HCT116 (cell line): ENCODE measurements around the gene SLC7A5. TPM values are rescaled to one million over a fixed set of nuclear protein-coding genes. Genes with fewer than 3 reads are reported as not detected.
"Not testable (repeated sequence)": the region's sequence is repeated elsewhere in the genome, so short reads cannot be mapped to it uniquely, and the experiment has no call there.

Experiments
- ATAC-seq: fragments of 200-7000 bp; cut with Tn5 transposase; 2 replicates; pipeline ENCODE4 v1.9.1; 2020; ENCODE audit warnings: mild to moderate bottlenecking, moderate library complexity
- BruUV-seq: library from RNA; stranded (reverse); fragments of 400-500 nt; replicated peaks from 2 replicates; lab custom pipeline; 2021; lab: Mats Ljungman, UMichigan
- CTCF ChIA-PET: fragments of 300-600 bp; sonication (Branson Sonifier 250); formaldehyde crosslinking; loops from one replicate; lab custom pipeline; 2021; ENCODE audit warnings: antibody characterized with exemption; lab: Charles Lee
- POLR2A ChIA-PET: fragments of 300-600, 350-600 bp; sonication (Branson Sonifier 250); formaldehyde crosslinking; loops from one replicate; lab custom pipeline; 2021; ENCODE audit warnings: antibody characterized with exemption; lab: Charles Lee
- RAD21 ChIA-PET, 2 experiments: fragments of 300-600 bp; sonication (Branson Sonifier 250); formaldehyde crosslinking; loops; one replicate each; lab custom pipeline; 2023; ENCODE audit warnings: low total read pairs in 2 of 2; ENCODE audit not compliant: uncharacterized antibody in 2 of 2, unreplicated experiment in 2 of 2, low non-redundant PET in 1 of 2; lab: Charles Lee
- DNase-seq: peaks from one replicate; pipeline ENCODE4 v3.0.0-alpha.2; 2010; ENCODE audit warnings: low read depth, low spot score
- H2AFZ ChIP-seq: fragments of 200-600 bp; shearing (Covaris generic), sonication (generic); 2 replicates; pipeline ENCODE4 v1.6.1; 2017; ENCODE audit warnings: low read depth, mixed run types, mixed read lengths, antibody characterized with exemption, low read length; ENCODE audit not compliant: poor library complexity, severe bottlenecking
- H3K27ac ChIP-seq: 2 replicates; pipeline ENCODE4 v1.5.1; 2012; ENCODE audit warnings: low read depth, low read length
- H3K27me3 ChIP-seq: fragments of 200-600 bp; sonication (generic); 2 replicates; pipeline ENCODE4 v1.6.1; 2016; ENCODE audit warnings: mixed run types, low read length, mixed read lengths; ENCODE audit not compliant: insufficient read depth
- H3K36me3 ChIP-seq, 2 experiments: fragments of 200-500 bp in 1 of 2; fragments of 200-600 bp in 1 of 2; sonication (Bioruptor generic) in 1 of 2; sonication (generic) in 1 of 2; 2 replicates each; pipeline versions ENCODE4 v1.5.1 to v1.6.1; 2014 to 2016; ENCODE audit warnings: low read length in 2 of 2, inconsistent platforms in 1 of 2, mixed read lengths in 1 of 2, mixed run types in 1 of 2; ENCODE audit not compliant: insufficient read depth in 2 of 2, control insufficient read depth in 1 of 2
- H3K4me1 ChIP-seq, 2 experiments: fragments of 200-600 bp in 1 of 2; sonication (generic) in 1 of 2; 2 replicates each; pipeline versions ENCODE4 v1.5.1 to v1.6.1; 2012 to 2017; ENCODE audit warnings: low read length in 2 of 2, inconsistent platforms in 1 of 2, mild to moderate bottlenecking in 1 of 2, mixed read lengths in 1 of 2, mixed run types in 1 of 2, moderate library complexity in 1 of 2; ENCODE audit not compliant: insufficient read depth in 2 of 2, control insufficient read depth in 1 of 2
- H3K4me2 ChIP-seq: fragments of 200-600 bp; sonication (generic); 2 replicates; pipeline ENCODE4 v1.6.1; 2017; ENCODE audit warnings: mixed run types, low read length, mixed read lengths
- H3K4me3 ChIP-seq, 2 experiments: fragments of 200-600 bp in 1 of 2; sonication (generic) in 1 of 2; replicated peaks in 1 of 2; 2 replicates each; pipeline ENCODE4 v1.5.1; 2011 to 2016; ENCODE audit warnings: low read length in 2 of 2, control low read depth in 1 of 2, low read depth in 1 of 2, mild to moderate bottlenecking in 1 of 2, mixed read lengths in 1 of 2, mixed run types in 1 of 2
- H3K79me2 ChIP-seq: fragments of 200-600 bp; sonication (generic); 2 replicates; pipeline ENCODE4 v1.6.1; 2017; ENCODE audit warnings: mild to moderate bottlenecking, mixed run types, low read length, moderate library complexity, mixed read lengths; ENCODE audit not compliant: insufficient read depth
- H3K9ac ChIP-seq: fragments of 200-600 bp; sonication (generic); 2 replicates; pipeline ENCODE4 v1.6.1; 2016; ENCODE audit warnings: low read length, mixed read lengths
- H3K9me2 ChIP-seq: fragments of 200-600 bp; sonication (generic), shearing (Covaris generic); 2 replicates; pipeline ENCODE4 v1.6.1; 2017; ENCODE audit warnings: mixed run types, mild to moderate bottlenecking, moderate library complexity; ENCODE audit not compliant: insufficient read depth
- H3K9me3 ChIP-seq, 2 experiments: fragments of 200-500 bp in 1 of 2; fragments of 200-600 bp in 1 of 2; sonication (Bioruptor generic) in 1 of 2; sonication (generic) in 1 of 2; 2 replicates each; pipeline ENCODE4 v1.6.1; 2014 to 2017; ENCODE audit warnings: low read length in 2 of 2, mixed read lengths in 2 of 2, inconsistent platforms in 1 of 2, low read depth in 1 of 2, mild to moderate bottlenecking in 1 of 2, mixed run types in 1 of 2, moderate library complexity in 1 of 2; ENCODE audit not compliant: control insufficient read depth in 1 of 2, insufficient read depth in 1 of 2
- H4K20me1 ChIP-seq: fragments of 200-600 bp; sonication (generic), shearing (Covaris generic); 2 replicates; pipeline ENCODE4 v1.6.1; 2017; ENCODE audit warnings: mixed run types, mild to moderate bottlenecking, moderate library complexity; ENCODE audit not compliant: insufficient read depth
- POLR2AphosphoS5 ChIP-seq: IDR thresholded peaks from 2 replicates; pipeline ENCODE4 v1.6.1; 2011; ENCODE audit warnings: mild to moderate bottlenecking, low read depth, low read length, moderate library complexity
- intact Hi-C: fragments of 100-400 bp; cut with micrococcal nuclease; formaldehyde crosslinking; loops from 2 replicates; pipeline ENCODE4 v1.10.0; 2022
- total RNA-seq: library from RNA; stranded (reverse); gene quantifications from one replicate; pipeline ENCODE4 v1.2.1, GENCODE V29; 2021; ENCODE audit not compliant: unreplicated experiment
- TF ChIP-seq, protein P1 (sequence below): IDR thresholded peaks from 2 replicates; pipeline ENCODE4 v1.6.1; 2011; ENCODE audit warnings: mild to moderate bottlenecking, low read length, moderate library complexity; ENCODE audit not compliant: insufficient replicate concordance; ENCODE audit errors: extremely low read depth

The SLC7A5 gene
- total RNA-seq, 1 experiment from 2014 or later, result 482 TPM

DNA sequence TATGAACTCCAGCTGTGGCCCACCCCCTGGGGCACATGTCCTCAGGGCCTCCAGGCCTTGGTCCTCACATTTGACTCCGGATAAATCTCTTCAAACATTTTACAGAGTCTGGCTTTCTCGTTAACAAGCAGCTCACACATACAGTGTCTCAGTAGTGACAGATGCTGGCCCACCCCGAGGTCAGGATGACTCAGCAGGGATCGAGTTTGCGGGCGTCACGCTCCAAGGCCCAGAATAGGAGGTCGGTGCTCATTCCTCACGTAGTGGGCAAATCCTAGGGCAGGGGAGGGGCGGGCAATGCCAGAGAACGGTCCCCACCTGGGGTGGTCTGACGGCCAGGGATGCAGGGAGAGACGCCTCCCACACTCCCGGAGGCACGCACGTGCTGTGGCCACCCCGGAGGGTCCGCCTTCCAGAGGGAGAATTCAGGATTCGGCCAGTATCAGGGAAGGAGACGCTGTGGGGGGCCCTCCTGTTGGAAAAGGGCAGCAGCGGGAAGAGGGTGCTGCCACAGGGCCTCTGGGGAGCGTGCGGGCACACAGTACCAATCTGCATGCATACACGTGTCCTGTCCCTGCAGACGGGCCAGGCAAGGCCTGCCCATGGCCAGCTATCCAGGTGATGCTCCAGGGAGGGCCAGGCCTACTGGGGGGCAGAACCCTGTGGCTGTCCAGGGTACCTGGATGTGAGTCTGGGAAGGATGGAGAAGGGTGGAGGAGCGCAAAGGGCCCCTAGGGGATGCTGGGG, 8.6 kb downstream of the SLC7A5 start:
- RAD21 ChIA-PET, result no interaction called here
- H3K27me3 ChIP-seq, result no peaks in the 10 kb centered on the region
- peaks cover 15 to 45% of the 10 kb centered on the region in 2 experiments for H3K4me1 ChIP-seq
- H2AFZ ChIP-seq, result no peak overlapping the region
- no peak overlapping the region for H3K9ac ChIP-seq
- peaks cover 45% of the 10 kb centered on the region; the same call in 1 of the 2 replicates for H4K20me1 ChIP-seq
- H3K4me2 ChIP-seq, result peak overlapping the region; percentile 24
- ATAC-seq (peak; percentile 64), DNase-seq (no peak)
- H3K9me3 ChIP-seq, result no peaks in the 10 kb centered on the region
- peaks cover 99% of the 10 kb centered on the region for H3K79me2 ChIP-seq
- TF ChIP-seq POLR2AphosphoS5, result 0 out of 2 replicates have a peak, but pooled peaks have one; percentile 12
- TF ChIP-seq, protein P1, sequence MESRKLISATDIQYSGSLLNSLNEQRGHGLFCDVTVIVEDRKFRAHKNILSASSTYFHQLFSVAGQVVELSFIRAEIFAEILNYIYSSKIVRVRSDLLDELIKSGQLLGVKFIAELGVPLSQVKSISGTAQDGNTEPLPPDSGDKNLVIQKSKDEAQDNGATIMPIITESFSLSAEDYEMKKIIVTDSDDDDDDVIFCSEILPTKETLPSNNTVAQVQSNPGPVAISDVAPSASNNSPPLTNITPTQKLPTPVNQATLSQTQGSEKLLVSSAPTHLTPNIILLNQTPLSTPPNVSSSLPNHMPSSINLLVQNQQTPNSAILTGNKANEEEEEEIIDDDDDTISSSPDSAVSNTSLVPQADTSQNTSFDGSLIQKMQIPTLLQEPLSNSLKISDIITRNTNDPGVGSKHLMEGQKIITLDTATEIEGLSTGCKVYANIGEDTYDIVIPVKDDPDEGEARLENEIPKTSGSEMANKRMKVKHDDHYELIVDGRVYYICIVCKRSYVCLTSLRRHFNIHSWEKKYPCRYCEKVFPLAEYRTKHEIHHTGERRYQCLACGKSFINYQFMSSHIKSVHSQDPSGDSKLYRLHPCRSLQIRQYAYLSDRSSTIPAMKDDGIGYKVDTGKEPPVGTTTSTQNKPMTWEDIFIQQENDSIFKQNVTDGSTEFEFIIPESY, result no peak
- TF ChIP-seq, all 23 proteins: peak for 1
- intact Hi-C loops, result no loop called here
- POLR2A ChIA-PET, result interaction anchor here (1.8 kb wide), 1 partner anchor 8 kb away, joined by 6 read pairs; the partner anchor contains the start of gene SLC7A5
- Histone ChIP-seq H3K9me2 (no peaks in the 10 kb centered on the region), H3K27ac (peak overlapping the region; percentile 51), H3K36me3 (peaks cover 4 to 42% of the 10 kb centered on the region in 2 experiments; a peak in 2 of 4 replicates), H3K4me3 (no peak overlapping the region)
- CTCF ChIA-PET, result no interaction called here
- no TSS peak for BruUV-seq

DNA sequence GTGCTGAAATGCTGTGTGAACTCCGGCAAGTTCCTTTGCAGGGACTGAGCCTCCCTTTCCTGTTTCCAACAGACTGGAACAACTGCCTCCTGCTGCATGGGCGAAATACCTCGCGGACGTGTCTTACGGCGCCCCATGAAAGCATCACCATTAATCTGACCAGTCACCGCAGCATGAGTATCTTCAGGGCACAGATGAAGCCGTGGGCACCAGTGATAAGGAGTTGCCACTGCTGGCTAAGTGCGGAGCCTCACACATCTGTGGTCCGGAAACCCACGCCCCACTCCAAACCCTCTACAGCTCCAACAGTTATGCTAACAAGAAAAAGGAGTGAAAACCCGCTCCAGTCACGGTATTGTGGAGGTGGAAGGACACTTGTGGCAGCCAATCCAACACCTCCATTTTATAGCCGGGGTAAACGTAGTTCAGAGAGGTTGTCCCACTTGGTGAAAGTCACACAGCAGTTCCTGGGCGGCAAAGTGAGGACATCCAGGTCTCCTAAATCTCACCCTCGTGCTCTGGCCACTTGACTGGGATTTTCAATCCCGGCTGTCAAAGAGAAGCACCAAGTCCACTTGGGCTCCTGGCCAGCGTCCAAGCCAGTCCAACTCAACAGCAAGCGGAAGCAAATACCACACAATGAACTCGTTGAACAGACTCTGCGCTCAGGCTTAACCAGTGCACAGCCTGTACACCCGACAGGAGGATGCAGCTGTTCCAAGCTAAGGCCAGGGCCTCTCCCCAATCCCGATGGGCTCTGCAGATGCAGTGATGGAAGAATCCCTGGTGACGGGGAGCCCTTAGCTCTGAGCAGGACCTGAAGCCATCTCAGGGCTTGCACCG, 10.9 kb downstream of the SLC7A5 start:
- DNase-seq, H3K4me3 ChIP-seq, H3K9ac ChIP-seq, intact Hi-C loops, H3K27ac ChIP-seq, H3K4me2 ChIP-seq, RAD21 ChIA-PET, POLR2A ChIA-PET, H2AFZ ChIP-seq, BruUV-seq, ATAC-seq, H3K9me2 ChIP-seq, H3K9me3 ChIP-seq, H3K27me3 ChIP-seq: not testable (repeated sequence)
- Histone ChIP-seq H3K79me2 (peaks cover 99% of the 10 kb centered on the region), H3K4me1 (peaks cover 35 to 61% of the 10 kb centered on the region in 2 experiments), H4K20me1 (peaks cover 52% of the 10 kb centered on the region; the same call in 1 of the 2 replicates), H3K36me3 (peaks cover 6 to 51% of the 10 kb centered on the region in 2 experiments; a peak in 3 of 4 replicates)
- CTCF ChIA-PET, result interaction anchor here (1.3 kb wide), 1 partner anchor 9 kb away, joined by 8 read pairs; no protein-coding TSS in a partner anchor
